RCC 7860 (cell line): ENCODE measurements around the gene KLHL18.
"Not testable (repeated sequence)": the region's sequence is repeated elsewhere in the genome, so short reads cannot be mapped to it uniquely, and the experiment has no call there.

Experiments
- DNase-seq: peaks from one replicate; pipeline ENCODE4 v3.0.0-alpha.2; 2015; ENCODE audit warnings: low spot score
- FAIRE-seq: peaks from 2 replicates; lab custom pipeline; 2012; peaks lifted over from hg19 to GRCh38; lab: Jason Lieb, UNC

Gene KLHL18

DNA sequence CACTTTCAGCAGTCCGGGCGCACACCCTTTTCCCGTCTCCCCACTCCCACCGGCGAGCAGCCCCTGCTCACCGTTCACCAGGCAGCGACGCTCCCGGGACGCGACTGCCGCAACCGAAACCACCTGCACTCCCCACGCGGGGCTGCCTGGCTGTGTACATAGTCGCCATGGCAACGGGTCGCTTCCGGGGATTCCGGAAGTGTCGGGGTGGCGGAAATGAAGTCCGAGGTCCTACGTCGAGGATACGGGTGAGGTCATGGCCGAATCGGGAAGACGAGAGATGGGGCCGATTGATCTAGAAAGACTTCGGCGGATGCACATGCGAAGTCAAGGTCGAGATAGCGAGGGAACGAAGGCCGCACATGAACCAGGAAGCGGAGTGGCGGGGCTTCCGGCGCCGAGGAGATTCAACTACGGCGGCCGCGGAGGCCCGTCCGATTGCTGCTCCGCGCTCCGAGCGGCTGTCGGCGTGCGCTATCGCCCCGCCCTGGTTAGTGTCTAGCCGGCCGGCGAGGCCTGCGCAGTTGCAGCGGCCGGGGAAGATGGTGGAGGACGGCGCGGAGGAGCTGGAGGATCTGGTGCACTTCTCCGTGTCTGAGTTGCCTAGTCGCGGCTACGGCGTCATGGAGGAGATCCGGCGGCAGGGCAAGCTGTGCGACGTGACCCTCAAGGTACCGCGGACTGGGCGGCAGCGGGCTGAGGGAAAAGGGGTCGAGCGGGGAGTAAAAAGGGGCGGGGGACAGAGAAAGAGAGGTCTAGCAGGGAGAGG is at the start of gene KLHL18, which contains the start of gene KIF9:
Gene KLHL18, plus strand, starts transcription at position 521 of the 769 bp plus-strand sequence. Its CDS starts 22 bp downstream, at position 543.
Gene KIF9, minus strand, starts transcription at position 376 of the 769 bp plus-strand sequence. CDS start 5,425 bp downstream, outside the sequence.
- no peak for FAIRE-seq

DNA sequence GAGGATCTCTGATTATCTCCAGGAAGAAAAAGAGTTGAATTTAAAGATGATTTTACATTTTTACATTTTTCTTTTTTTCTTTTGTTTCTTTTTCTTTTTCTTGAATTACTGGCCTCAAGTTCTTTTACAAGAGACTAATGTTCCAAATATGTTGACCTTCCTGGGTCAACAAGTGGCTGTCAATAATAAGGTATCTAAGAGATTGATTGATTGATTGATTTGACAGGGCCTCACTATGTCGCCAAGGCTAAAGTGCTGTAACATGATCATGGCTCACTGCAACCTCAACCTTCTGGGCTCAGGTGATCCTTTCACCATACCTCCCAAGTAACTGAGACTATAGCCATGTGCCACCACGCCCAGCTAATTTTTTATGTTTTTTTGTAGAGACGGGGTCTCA is 44.7 kb upstream of the KLHL18 start:
- DNase-seq = no peak
- FAIRE-seq = no peak

More for the DNA sequence above, at the start of gene KLHL18, which contains the start of gene KIF9:
- peak; percentile 87 for DNase-seq

DNA sequence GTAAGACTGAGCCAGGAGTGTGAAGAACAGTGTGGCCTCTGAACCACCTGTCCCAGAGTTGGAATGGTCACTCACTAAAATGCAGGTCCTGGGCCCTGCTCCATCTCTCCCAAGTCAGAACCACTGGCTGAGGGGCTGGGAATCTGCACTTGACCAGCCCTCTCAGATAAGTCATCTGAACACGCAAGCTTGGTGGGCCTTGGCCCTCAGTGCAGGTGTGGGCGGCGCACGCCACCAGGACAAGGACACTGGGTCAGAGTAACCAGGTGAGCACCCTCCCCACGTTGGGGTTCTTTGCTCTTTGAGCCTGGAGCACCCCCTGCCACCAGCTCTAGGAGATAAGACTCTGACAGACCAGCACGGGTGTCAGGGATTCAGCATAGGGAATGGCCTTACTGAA is 42.8 kb upstream of the KLHL18 start:
- FAIRE-seq = no peak

DNA sequence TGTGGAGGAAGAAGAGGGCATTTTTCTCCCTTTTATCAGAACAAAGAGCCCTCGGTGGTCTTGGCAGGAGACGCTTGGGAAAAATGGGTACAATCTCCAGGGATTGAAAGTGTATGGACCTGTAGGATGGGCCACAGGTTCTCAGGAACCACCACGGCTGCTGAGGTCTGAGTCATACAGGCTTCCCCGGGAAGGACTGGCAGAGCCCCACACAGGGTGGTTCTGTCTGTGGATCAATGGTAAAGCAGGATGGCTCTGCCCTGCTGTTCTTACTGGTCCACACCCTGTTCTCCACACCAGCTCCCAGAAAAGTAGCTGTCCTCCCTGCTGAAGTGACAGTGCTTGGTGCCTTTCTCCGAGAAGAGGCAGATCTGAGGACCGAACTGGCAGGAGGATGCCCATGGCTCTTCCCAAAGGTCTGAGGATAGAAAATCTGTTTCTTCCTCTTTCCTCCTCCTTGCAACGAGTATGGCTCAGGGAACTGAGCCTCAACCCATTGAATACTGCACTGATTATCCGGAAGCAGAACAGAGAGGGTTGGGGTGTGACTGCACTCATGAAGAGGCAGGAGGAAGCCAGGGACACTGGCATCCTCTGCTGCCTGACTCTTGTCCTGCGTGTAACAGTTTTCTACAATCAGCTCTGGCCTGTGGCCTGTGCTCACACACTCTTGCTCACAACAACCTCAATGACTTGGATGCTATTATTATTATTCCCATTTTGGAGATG is 39.2 kb upstream of the KLHL18 start:
- DNase-seq (no peak), FAIRE-seq (no peak)

More for the DNA sequence above, 42.8 kb upstream of the KLHL18 start:
- no peak for DNase-seq

DNA sequence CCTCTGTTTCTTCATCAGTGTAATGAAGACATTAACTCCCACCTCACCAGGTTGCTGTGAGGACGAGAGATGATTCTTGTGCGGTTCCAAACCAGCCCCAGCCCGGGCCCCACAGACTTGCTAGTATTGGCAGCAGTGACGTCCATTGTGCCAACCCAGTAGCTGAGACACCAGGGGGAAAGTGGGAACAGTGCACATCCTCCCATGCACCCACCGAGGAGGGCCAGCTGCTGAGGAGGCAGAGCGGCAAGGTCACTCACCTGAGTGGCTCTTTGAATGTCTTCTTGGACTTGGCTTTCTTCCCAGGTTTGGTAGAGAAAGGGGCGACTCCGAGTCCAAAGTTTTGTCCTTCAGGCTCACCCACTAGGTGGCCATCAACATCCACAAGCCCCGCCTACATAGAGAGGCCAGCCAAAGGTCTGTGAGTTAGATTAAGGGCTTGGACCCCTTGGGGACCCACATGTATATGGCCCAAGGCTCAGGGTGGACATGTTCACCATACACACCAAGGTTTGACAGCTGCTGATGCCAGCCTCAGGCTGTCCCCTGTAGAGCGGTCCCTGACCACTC is 38.1 kb upstream of the KLHL18 start:
- FAIRE-seq (no peak), DNase-seq (no peak)

DNA sequence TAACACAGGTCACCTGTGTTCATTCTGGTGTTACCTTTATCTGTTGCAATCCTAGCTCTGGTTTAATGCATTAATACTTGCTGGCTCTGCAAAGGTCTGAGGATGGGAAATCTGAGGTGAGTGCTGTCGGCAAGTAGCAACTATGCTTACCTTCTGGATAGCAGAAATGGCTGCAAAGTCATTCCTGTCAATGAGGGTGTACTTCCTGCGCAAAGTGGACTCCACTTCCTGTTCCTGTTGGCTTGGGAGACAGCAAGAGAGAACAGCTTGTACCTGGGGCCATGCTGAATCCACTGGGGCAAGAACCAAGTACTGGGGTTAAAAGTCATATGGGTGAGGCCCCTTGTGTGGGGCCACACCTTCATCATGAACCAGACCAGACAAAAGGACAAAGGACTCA is 37.5 kb upstream of the KLHL18 start:
- FAIRE-seq = no peak
- DNase-seq = no peak

DNA sequence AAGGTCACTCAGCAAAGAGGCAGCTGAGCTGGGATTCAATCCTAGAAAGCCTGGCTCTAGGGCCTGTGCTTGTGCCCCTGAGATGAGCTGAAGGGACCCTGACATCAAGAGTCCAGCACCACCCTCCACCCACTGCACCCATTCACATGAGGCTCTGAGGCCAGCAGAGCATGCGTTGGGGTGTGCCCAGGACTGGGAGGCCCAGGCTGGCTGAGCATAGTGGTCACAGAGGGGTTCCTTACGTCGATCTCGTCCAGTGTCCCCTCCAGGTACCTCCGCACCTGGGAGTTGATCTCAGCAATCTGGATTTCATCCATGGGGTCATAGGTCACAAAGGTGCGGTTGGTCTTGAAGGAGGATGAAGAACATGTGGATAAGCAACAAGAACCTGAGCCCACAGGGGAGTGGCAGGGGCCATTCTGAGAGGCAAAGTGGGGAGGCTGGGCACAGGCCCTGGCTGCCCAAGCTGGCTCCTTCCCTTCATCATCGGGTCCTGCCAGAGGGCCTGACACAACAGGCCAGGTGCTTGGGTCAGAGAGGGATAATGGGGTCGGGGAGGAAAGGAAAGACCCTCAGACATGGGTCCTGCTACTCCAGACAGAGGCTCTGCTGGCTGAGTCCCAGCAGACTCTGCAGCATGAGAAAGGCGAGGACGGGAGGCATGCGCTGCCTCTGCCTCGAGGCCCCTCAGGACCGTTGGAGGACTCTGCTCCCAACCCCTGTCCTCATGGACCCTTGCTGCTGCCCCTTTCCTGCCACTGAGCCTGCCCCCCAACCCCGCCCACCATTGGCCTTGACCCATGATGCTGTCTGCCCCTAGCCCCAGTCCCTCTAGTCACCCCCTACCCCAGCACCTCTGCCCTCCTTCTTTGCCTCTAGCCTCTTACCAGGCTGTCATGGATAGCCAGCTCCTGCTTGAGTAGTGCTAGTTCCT is 35.3 kb upstream of the KLHL18 start:
- no peak for FAIRE-seq
- DNase-seq = no peak

DNA sequence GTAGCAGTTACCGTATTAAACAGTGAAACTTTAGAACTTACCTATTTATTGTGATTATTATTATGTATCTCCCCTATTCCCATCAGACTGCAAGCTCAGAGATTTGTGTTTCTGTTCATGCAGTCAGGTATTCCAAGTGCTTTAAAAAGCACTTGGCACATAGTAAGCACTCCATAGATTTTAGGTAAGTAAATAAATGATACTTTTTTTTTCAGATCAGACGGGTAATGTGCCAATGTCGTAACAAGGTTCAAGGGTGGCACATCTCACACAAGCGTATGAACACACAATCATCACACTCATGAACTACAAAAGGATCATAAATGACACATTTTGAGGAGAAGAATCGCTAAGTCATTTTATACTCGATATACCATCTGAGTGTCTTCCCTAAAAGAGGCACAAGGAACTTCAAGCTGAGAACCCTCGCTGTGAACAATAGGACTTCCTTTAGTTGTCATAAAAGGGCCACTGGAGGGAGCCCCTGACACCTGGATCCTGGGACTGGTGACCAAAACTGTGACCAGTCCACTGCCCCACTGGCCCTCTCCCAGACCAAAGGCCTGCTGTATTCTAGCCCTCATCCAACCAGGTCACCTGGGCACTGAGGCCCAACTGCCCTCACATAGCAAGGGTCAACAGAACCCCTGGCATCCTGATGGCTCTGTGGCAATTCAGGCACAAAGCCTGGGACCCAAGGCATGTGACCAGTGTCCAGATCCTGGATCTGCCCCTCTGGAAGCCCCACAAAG is 32.3 kb upstream of the KLHL18 start:
- peak; percentile 18 for DNase-seq
- no peak for FAIRE-seq

DNA sequence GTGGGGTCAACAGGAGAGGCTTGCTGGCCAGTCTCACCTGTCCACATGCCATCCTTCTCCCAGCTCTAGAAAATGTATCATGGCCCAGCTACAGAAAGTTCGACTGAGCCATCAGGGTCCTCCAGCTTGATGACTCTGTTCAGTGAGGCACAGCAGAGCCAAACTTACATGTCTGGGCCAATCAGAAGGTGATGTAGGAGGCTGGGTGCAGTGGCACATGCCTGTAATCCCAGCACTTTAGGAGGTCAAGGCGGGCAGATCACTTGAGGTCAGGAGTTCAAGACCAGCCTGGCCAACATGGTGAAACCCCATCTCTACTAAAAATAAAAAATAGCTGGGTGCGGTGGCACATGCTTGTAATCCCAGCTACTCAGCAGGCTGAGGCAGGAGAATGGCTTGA is 31.7 kb upstream of the KLHL18 start:
- not testable (repeated sequence) for DNase-seq, FAIRE-seq

DNA sequence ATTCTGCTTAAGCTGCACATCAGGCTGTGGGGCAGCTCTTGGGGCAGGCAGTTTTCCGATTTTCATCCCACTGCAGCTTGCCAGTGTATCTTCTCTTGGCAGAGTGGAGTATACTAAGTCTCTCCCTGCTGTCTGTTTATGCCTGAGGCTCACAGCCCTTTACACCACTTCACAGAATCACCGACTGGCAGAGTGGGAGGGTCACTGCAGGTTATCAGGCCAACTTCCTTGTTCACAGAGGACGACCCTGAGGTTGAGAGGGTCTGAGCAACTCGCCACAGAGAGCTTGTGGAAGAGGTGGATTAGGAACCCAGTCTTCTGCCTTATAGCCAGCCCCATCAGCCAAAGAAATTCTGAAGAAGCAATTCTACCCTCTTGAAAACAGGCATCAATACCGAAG is 31.1 kb upstream of the KLHL18 start:
- no peak for FAIRE-seq
- no peak for DNase-seq

DNA sequence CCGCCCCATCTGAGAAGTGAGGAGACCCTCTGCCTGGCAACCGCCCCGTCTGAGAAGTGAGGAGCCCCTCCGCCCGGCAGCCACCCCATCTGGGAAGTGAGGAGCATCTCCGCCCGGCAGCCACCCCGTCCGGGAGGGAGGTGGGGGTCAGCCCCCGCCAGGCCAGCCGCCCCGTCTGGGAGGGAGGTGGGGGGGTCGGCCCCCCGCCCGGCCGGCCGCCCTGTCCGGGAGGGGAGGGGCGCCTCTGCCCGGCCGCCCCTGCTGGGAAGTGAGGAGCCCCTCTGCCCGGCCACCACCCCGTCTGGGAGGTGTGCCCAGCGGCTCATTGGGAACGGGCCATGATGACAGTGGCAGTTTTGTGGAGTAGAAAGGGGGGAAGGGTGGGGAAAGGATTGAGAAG is 26.4 kb upstream of the KLHL18 start:
- not testable (repeated sequence) for FAIRE-seq, DNase-seq

DNA sequence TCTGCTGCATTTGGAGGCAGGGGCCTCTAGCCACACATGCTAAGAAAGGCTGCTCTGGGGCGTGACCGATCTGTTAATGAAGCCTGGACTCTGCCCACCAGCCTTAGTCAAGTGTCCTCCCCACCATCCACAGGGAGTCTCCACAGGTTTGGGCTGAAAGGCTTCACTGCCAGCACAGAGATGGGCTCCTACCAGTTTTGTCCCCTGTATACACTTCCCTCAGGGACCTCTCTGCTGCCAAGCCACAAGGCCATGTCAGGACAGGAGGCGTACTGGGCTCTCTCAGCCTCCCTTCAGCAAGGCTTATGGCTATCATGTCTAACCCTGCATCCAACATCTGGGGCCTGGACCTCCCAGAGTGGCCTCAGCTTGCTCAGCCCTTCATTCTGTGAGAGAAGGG is 23.6 kb upstream of the KLHL18 start:
- FAIRE-seq = no peak
- no peak for DNase-seq

DNA sequence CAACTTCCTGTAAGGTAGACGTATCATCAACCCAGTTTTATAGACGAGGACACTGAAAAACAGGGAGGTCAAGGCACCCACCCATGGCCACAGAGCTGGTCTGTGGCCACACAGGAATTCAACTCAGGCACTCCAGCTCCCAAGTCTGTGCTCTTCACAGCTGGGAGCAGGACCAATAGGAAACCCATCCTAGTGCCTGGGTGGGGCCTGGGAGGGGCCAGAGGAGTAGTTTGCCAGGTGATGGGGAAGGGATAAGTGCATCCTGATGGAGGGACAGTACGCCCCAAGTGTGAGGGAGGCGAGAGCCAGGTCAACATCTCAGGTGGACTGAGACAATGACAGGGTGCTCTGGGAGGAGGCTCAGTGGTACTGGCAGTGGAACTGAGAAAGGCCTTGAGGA is 22.1 kb upstream of the KLHL18 start:
- FAIRE-seq (no peak), DNase-seq (no peak)

DNA sequence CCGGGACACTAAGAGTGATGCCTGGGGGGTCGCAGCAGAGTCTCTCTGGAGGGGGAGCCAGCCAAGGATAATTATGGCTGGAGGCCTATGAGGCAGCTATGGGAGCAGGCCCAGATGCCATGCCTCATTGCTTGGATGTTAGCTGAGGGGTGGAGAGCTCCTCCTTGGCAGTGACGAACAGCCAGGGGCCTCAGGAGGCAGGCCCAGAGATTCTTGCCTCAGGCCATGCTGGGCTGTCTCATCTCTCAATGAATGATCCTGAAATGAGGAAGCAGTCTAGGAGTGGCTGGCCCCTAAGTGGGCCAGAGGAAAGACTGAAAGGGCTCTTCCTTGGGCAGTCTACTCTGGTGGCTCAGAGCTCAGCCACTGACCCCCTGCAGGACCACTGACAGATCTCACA is 21.4 kb upstream of the KLHL18 start:
- DNase-seq (no peak), FAIRE-seq (no peak)

DNA sequence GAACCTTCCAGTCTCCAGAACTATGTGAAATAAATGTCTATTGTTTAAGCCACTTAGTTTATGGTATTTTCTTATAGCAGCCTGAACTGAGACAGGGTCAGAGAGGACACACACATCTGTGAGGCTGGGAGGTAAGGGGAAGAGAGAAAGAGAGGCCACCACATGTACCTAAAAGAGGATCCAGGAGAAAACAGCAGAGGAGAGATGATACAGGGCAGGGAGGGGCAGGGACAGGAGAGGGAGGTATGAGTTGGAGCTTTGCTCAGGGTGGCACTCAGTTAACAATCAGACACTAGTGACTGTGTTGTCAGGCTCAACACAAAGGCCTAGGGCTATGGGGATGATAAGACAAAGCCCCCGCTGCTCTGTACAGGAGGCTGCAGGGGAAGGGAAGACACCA is 17.7 kb upstream of the KLHL18 start:
- DNase-seq (no peak), FAIRE-seq (no peak)

DNA sequence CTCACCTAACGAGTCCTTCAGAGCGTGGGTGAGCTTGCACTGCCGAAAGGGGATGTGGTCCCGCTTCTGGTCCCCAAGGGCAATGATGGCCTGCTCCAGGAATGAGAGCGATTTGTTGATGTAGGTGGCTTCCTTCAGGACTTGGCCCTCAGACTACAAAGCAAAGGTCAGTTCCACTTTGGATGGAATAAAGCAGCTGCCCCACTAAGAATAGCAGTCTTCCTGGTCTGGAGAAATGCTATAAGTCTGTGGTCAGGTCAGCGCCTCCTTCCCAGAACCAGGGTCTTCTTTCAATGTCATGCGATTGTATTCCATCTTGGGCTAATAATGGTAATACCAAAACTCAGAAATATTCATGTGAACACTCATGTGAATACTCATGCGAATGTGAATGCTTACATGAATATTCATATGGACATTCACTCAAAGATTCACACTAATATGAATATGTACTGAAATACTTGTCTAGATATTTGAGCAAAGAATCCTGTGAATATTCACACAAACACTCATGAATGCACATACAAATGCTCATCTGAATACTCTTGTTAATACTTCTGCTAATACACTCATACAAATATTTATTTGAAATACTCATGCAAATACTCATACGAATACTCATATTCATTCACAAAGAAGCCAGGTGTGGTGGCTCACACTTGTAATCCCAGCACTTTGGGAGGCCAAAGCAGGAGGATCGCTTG is 16.9 kb upstream of the KLHL18 start:
- no peak for FAIRE-seq
- no peak for DNase-seq

DNA sequence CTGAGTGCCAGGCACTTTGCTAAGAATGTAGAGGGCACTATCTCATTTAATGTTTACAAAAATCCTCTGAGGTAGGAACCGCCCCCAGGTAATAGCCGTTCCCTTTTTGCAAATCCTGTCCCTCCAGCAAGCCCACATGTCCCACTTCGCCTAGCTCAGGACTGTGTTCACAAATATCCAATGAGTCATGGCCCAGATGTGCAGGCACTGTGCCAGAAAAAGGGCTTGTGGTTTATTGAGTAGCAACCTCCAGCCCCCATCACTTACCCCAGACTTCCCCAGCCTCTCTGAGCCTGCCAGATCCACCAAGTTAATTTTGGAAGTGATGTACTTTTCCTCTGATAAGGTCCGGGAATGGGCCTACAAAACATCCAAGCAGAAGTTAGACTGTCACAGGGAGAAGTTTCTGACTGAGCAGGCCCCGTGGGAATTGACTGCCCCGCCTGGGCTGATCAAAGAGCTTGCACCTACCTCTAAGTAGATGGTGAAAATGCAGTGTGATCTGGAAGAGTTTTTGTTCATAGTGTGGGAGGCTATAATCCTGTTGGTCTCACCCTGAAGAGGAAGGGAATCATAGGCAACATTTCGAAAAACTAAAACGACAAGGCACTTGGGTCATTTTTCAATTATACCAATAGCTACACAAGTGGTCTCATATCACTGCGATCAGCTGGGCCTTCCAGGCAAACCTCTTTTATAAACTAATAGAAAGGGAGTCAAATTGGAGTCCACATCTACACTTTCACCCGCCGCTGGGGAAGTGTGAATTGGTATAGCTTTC is 15.8 kb upstream of the KLHL18 start:
- peak; percentile 37 for DNase-seq
- no peak for FAIRE-seq

DNA sequence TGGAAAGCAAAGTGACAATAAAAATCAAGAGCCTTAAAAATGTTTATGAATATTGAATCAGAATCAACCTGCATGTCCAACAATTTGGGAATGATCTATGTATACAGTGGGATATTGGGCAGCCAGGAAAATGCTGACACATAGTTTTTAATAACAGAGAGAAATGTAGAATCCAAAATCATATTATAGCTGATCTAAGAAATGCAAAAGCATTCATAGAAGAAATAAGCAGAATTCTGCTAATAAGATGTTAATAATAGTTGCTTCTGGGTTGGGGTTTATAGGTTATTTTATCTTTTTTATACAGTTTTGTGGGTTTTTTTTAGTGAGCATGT is 15.3 kb upstream of the KLHL18 start:
- no peak for FAIRE-seq
- DNase-seq = no peak

DNA sequence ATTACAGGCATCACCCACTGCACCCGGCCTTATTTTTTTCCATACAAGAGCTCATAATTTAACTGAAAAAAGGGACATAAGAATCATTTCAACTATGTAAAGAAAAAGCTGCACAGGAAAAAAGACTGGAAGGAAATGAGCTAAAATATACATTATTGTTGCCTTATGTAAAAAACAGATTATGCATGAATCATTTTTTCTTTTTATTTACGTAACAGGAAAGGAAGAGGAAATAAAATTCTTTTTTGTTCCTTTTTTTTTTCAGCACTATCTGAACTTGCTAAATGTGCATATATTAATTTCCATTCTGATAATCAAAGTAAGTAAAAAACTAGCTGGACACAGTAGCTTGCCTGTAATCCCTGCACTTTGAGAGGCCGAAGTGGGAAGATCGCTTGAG is 12.2 kb upstream of the KLHL18 start:
- DNase-seq (no peak), FAIRE-seq (no peak)
